ENCODE results near the gene ROR2.

Gene ROR2

GRCh38 chr9:91948597-91949391 lies 1.2 kb downstream of the ROR2 start:
- no peak for FAIRE-seq
- DNase-seq (ENCODE audit: low spot score), result peak; percentile 85

GRCh38 chr9:91948101-91948596 lies 1.9 kb downstream of the ROR2 start:
- FAIRE-seq (no peak), DNase-seq (ENCODE audit: low spot score) (no peak)

- FAIRE-seq (no peak), DNase-seq (ENCODE audit: low spot score) (no peak)
Measured at GRCh38 chr9:91946653-91947488, 3.2 kb downstream of the ROR2 start.

- DNase-seq (ENCODE audit: low spot score) (no peak), FAIRE-seq (no peak)
Measured at GRCh38 chr9:91946196-91946595, 3.8 kb downstream of the ROR2 start.

- no peak for DNase-seq (ENCODE audit: low spot score)
- FAIRE-seq, result no peak
Measured at GRCh38 chr9:91945277-91946085, 4.5 kb downstream of the ROR2 start.

GRCh38 chr9:91944711-91945110 lies 5.3 kb downstream of the ROR2 start:
- no peak for DNase-seq (ENCODE audit: low spot score)
- no peak for FAIRE-seq

- no peak for DNase-seq (ENCODE audit: low spot score)
- peak; percentile 23 for FAIRE-seq
Measured at GRCh38 chr9:91943478-91944470, 6.3 kb downstream of the ROR2 start.

GRCh38 chr9:91942201-91942600 lies 7.8 kb downstream of the ROR2 start:
- no peak for FAIRE-seq
- DNase-seq (ENCODE audit: low spot score), result no peak

GRCh38 chr9:91939978-91940377 lies 10.1 kb downstream of the ROR2 start:
- no peak for FAIRE-seq

GRCh38 chr9:91937727-91938126 lies 12.3 kb downstream of the ROR2 start:
- FAIRE-seq (no peak), DNase-seq (ENCODE audit: low spot score) (no peak)

More at GRCh38 chr9:91939978-91940377, 10.1 kb downstream of the ROR2 start:
- DNase-seq (ENCODE audit: low spot score), result no peak

- FAIRE-seq (no peak), DNase-seq (ENCODE audit: low spot score) (no peak)
Measured at GRCh38 chr9:91937056-91937455, 13.0 kb downstream of the ROR2 start.

GRCh38 chr9:91935805-91936514 lies 14.1 kb downstream of the ROR2 start:
- FAIRE-seq, result no peak
- no peak for DNase-seq (ENCODE audit: low spot score)

- DNase-seq (ENCODE audit: low spot score) (no peak), FAIRE-seq (no peak)
Measured at GRCh38 chr9:91935066-91935749, 14.8 kb downstream of the ROR2 start.

GRCh38 chr9:91934654-91935053 lies 15.4 kb downstream of the ROR2 start:
- no peak for DNase-seq (ENCODE audit: low spot score)
- no peak for FAIRE-seq

GRCh38 chr9:91933556-91934352 lies 16.3 kb downstream of the ROR2 start:
- DNase-seq (ENCODE audit: low spot score) (no peak), FAIRE-seq (no peak)

GRCh38 chr9:91930475-91930874 lies 19.6 kb downstream of the ROR2 start:
- no peak for FAIRE-seq

GRCh38 chr9:91929331-91929730 lies 20.7 kb downstream of the ROR2 start:
- FAIRE-seq, result no peak
- DNase-seq (ENCODE audit: low spot score), result no peak

More at GRCh38 chr9:91930475-91930874, 19.6 kb downstream of the ROR2 start:
- DNase-seq (ENCODE audit: low spot score), result no peak

GRCh38 chr9:91927922-91928510 lies 22.0 kb downstream of the ROR2 start:
- DNase-seq (ENCODE audit: low spot score) (no peak), FAIRE-seq (no peak)
